OCI-LY7 (cell line): ENCODE measurements around the gene ARHGEF11. TPM values are rescaled to one million over a fixed set of nuclear protein-coding genes. Genes with fewer than 3 reads are reported as not detected.

ENCODE experiments used
- BruUV-seq: library from RNA; stranded (reverse); fragments of 400-500 nt; replicated peaks from 2 replicates; lab custom pipeline; 2021; lab: Mats Ljungman, UMichigan
- CTCF ChIA-PET: fragments of 300-600 bp; sonication (Branson Sonifier 250); formaldehyde crosslinking; loops from one replicate; lab custom pipeline; 2022; ENCODE audit warnings: antibody characterized with exemption; ENCODE audit not compliant: unreplicated experiment; lab: Charles Lee
- POLR2A ChIA-PET: fragments of 300-600 bp; sonication (Branson Sonifier 250); formaldehyde crosslinking; loops from one replicate; lab custom pipeline; 2022; ENCODE audit warnings: antibody characterized with exemption; lab: Charles Lee
- DNase-seq: peaks from one replicate; pipeline ENCODE4 v3.0.0-alpha.2; 2015; ENCODE audit warnings: low spot score
- H2AFZ ChIP-seq: fragments of 200-600 bp; sonication (generic), shearing (Covaris generic); 2 replicates; pipeline ENCODE4 v1.6.1; 2014; ENCODE audit warnings: mild to moderate bottlenecking, antibody characterized with exemption, low read length, moderate library complexity
- H3K27ac ChIP-seq: fragments of 200-600 bp; sonication (generic); 2 replicates; pipeline ENCODE4 v1.5.1; 2014; ENCODE audit warnings: mixed run types, low read depth, mild to moderate bottlenecking, moderate library complexity, low read length, inconsistent platforms; ENCODE audit not compliant: poor library complexity, severe bottlenecking
- H3K36me3 ChIP-seq: fragments of 200-600 bp; sonication (generic); 2 replicates; pipeline ENCODE4 v1.6.1; 2014; ENCODE audit warnings: mild to moderate bottlenecking, antibody characterized with exemption, low read length, moderate library complexity, mixed read lengths; ENCODE audit not compliant: insufficient read depth
- H3K4me1 ChIP-seq: fragments of 200-600 bp; sonication (generic); 2 replicates; pipeline ENCODE4 v1.5.1; 2014; ENCODE audit warnings: mild to moderate bottlenecking, low read length; ENCODE audit not compliant: insufficient read depth, poor library complexity, severe bottlenecking
- H3K4me2 ChIP-seq: fragments of 200-600 bp; sonication (generic); 2 replicates; pipeline ENCODE4 v1.6.1; 2014; ENCODE audit warnings: mild to moderate bottlenecking, low read length
- H3K4me3 ChIP-seq: fragments of 200-600 bp; sonication (generic); 2 replicates; pipeline ENCODE4 v1.5.1; 2014; ENCODE audit warnings: mild to moderate bottlenecking, low read depth, low read length; ENCODE audit not compliant: poor library complexity, severe bottlenecking
- H3K79me2 ChIP-seq: fragments of 200-600 bp; sonication (generic); 2 replicates; pipeline ENCODE4 v1.6.1; 2016; ENCODE audit warnings: low read depth, mild to moderate bottlenecking, low read length, moderate library complexity, mixed read lengths; ENCODE audit not compliant: insufficient read depth
- H3K9me2 ChIP-seq: fragments of 200-600 bp; sonication (generic); 2 replicates; pipeline ENCODE4 v1.6.1; 2016; ENCODE audit warnings: mild to moderate bottlenecking, low read length, mixed read lengths; ENCODE audit not compliant: insufficient read depth
- H3K9me3 ChIP-seq: fragments of 200-600 bp; sonication (generic); 2 replicates; pipeline ENCODE4 v1.6.1; 2014; ENCODE audit warnings: mild to moderate bottlenecking, mixed run types, low read length, mixed read lengths
- H4K20me1 ChIP-seq: fragments of 200-600 bp; sonication (generic); 2 replicates; pipeline ENCODE4 v1.6.1; 2014; ENCODE audit warnings: mild to moderate bottlenecking, antibody characterized with exemption, low read length, moderate library complexity, mixed read lengths; ENCODE audit not compliant: insufficient read depth
- EZH2phosphoT487 ChIP-seq: fragments of 200-600 bp; sonication (generic); IDR thresholded peaks from 2 replicates; pipeline ENCODE4 v1.6.1; 2018; ENCODE audit warnings: low read depth, borderline replicate concordance, mild to moderate bottlenecking, mixed run types, antibody characterized with exemption, low read length, moderate library complexity, mixed read lengths
- intact Hi-C: fragments of 100-400 bp; cut with micrococcal nuclease; formaldehyde crosslinking; loops from one replicate; pipeline ENCODE4 v1.10.0; 2022; ENCODE audit not compliant: unreplicated experiment
- total RNA-seq, 2 experiments: library from RNA; depleted of rRNA in 1 of 2; stranded (reverse); fragments of >200 nt in 1 of 2; shearing (Covaris generic) in 1 of 2; gene quantifications; 2 replicates each; pipeline ENCODE4 v1.2.3, GENCODE V29; 2014 to 2022
- TF ChIP-seq, protein P1 (sequence below): fragments of 200-600 bp; sonication (generic); conservative IDR thresholded peaks from 2 replicates; pipeline ENCODE4 v1.5.1; 2014; ENCODE audit warnings: mild to moderate bottlenecking, antibody characterized with exemption, low read length, moderate library complexity, mixed read lengths

The ARHGEF11 gene
- total RNA-seq, 2 experiments from 2014 or later: 1.5 to 3.4 TPM

DNA sequence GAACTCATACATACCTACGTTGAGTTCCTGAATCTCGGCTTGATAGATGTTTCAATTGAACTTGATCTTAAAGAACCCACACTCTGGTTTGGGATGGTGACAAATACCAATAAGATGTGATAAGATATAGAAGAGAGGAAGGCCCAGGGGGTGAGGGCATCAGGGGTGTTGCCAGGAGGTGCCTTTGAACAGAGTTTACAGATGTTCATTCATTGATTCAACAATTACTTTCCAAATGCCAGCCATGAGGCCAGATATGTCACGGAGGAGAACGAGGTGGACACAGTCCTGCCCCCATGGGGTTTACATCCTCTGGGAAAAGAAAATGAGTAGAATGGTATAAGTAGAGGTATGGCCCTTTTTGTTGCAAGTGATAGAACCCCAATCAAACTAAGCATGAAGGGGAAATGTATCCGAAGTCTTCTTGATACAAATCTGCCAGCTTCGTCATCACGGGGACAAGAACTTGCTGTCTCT is 124.5 kb downstream of the ARHGEF11 start:
- Histone ChIP-seq H3K9me3 (no peaks in the 10 kb centered on the region), H3K4me2 (no peak overlapping the region), H3K27ac (no peak overlapping the region), H3K36me3 (no peaks in the 10 kb centered on the region), H4K20me1 (no peaks in the 10 kb centered on the region), H3K79me2 (no peaks in the 10 kb centered on the region), H3K9me2 (no peaks in the 10 kb centered on the region), H3K4me1 (no peaks in the 10 kb centered on the region), H3K4me3 (no peak overlapping the region), H2AFZ (no peak overlapping the region)
- ChIA-PET CTCF (no interaction called here), POLR2A (no interaction called here)
- TF ChIP-seq, protein P1, sequence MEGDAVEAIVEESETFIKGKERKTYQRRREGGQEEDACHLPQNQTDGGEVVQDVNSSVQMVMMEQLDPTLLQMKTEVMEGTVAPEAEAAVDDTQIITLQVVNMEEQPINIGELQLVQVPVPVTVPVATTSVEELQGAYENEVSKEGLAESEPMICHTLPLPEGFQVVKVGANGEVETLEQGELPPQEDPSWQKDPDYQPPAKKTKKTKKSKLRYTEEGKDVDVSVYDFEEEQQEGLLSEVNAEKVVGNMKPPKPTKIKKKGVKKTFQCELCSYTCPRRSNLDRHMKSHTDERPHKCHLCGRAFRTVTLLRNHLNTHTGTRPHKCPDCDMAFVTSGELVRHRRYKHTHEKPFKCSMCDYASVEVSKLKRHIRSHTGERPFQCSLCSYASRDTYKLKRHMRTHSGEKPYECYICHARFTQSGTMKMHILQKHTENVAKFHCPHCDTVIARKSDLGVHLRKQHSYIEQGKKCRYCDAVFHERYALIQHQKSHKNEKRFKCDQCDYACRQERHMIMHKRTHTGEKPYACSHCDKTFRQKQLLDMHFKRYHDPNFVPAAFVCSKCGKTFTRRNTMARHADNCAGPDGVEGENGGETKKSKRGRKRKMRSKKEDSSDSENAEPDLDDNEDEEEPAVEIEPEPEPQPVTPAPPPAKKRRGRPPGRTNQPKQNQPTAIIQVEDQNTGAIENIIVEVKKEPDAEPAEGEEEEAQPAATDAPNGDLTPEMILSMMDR: no peak
- no peak for TF ChIP-seq EZH2phosphoT487
- no peak for DNase-seq
- BruUV-seq: no TSS peak
- intact Hi-C loops: no loop called here

DNA sequence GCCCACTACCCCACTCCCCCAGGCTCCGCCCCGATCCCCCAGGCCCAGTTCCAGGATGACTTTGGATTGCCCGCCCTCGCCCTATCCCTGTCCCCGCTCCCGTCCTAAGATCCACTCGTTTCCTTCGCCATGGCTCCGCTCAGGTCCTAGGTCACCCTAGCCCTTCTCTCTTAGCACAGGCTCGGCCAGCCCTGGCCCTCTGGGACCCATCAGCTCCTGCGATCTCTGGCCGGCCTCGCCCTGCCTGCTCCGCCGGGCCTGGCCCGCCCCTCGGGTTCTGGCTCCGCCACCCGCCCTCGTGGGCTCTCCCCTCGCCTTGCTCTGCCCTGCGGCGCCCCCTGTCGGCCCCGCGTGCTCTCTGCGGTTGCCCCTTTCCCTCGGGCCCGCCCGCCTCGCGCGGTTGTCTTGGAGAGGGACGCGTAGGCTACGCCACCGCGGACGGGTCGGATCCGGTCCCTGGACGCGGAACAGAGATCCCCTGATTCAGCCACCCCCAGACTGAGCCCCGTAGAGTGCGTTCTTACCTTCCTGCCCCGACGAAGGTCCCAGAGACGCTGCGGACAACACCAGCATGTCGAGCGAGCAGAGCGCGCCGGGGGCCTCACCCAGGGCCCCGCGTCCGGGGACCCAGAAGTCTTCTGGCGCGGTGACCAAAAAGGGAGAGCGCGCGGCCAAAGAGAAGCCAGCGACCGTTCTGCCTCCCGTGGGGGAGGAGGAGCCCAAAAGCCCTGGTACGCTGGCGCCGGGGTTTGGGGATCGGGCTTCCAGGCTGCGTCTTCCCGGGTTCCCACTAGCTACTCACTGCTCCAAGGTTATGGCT is 125.1 kb downstream of the ARHGEF11 start, which contains the start of gene LRRC71:
TSS of gene LRRC71 (plus strand) at position 400 of the 820 bp plus-strand sequence. CDS start at position 572, 172 bp downstream.
- intact Hi-C loops: no loop called here
- Histone ChIP-seq H2AFZ (no peak within 1 kb of the TSS), H3K79me2 (no peaks in the 10 kb centered on the region), H3K27ac (no peak within 1 kb of the TSS), H3K4me1 (no peaks in the 10 kb centered on the region), H3K9me2 (no peaks in the 10 kb centered on the region), H3K4me3 (no peak within 1 kb of the TSS), H4K20me1 (no peaks in the 10 kb centered on the region), H3K36me3 (no peaks in the 10 kb centered on the region), H3K9me3 (no peaks in the 10 kb centered on the region), H3K4me2 (no peak within 1 kb of the TSS)
- TF ChIP-seq EZH2phosphoT487: no peak
- TF ChIP-seq, protein P1: peak; percentile 56
- POLR2A ChIA-PET: no interaction called here
- no TSS peak for BruUV-seq
- no peak for DNase-seq
- CTCF ChIA-PET: no interaction called here

DNA sequence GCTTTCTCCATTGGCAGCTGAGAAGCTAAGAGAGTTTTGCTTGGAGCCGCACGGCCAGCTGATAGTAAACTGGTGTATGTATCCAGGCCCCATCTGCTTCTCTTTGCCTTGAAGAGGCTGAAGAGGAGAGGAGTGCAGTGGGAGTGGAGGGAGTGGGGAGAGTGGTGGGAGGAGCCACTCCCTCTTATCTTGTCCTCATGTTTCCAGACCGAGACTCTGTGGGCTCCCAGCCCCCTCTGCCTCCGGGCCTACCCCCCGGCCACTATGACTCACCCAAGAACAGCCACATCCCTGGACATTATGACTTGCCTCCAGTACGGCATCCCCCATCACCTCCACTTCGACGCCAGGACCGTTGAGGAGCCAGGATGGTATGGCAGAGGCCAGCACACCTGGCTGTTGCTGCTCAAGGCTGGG is 131.1 kb downstream of the ARHGEF11 start:
- Histone ChIP-seq H3K36me3 (no peaks in the 10 kb centered on the region), H3K4me1 (no peaks in the 10 kb centered on the region), H3K9me2 (no peaks in the 10 kb centered on the region), H3K27ac (no peak overlapping the region), H4K20me1 (no peaks in the 10 kb centered on the region), H3K4me2 (no peak overlapping the region), H3K4me3 (no peak overlapping the region), H3K79me2 (no peaks in the 10 kb centered on the region), H2AFZ (no peak overlapping the region), H3K9me3 (no peaks in the 10 kb centered on the region)
- TF ChIP-seq, protein P1: no peak
- TF ChIP-seq EZH2phosphoT487: no peak
- no peak for DNase-seq
- BruUV-seq: no TSS peak
- ChIA-PET CTCF (no interaction called here), POLR2A (no interaction called here)
- intact Hi-C loops: no loop called here
